GM19240 (cell line): ENCODE data around the gene CHST9.
A peak's percentile ranks its signal among the peaks of the same experiment; 100 is the strongest.
"Not testable (repeated sequence)": the region's sequence is repeated elsewhere in the genome, so short reads cannot be mapped to it uniquely, and the experiment has no call there.

ENCODE experiments used
- DNase-seq: peaks from one replicate; pipeline ENCODE4 v3.0.0; 2011; ENCODE audit warnings: low spot score; ENCODE audit not compliant: insufficient read length

The CHST9 gene

GRCh38 chr18:27007880-27008279, 177.2 kb downstream of the CHST9 start:
- no peak for DNase-seq

GRCh38 chr18:27005589-27005988, 179.5 kb downstream of the CHST9 start:
- DNase-seq, result no peak

GRCh38 chr18:27004056-27004829, 180.9 kb downstream of the CHST9 start:
- no peak for DNase-seq

- DNase-seq, result no peak
Measured at GRCh38 chr18:26999797-27000196, 185.3 kb downstream of the CHST9 start.

GRCh38 chr18:26993568-26993967, 191.5 kb downstream of the CHST9 start:
- DNase-seq, result no peak

- no peak for DNase-seq
Measured at GRCh38 chr18:26992926-26993325, 192.2 kb downstream of the CHST9 start.

GRCh38 chr18:26989842-26990241, 195.3 kb downstream of the CHST9 start:
- DNase-seq, result no peak

- no peak for DNase-seq
Measured at GRCh38 chr18:26981360-26982082, 203.6 kb downstream of the CHST9 start.

- peak; percentile 46 for DNase-seq
Measured at GRCh38 chr18:26978812-26979341, 206.2 kb downstream of the CHST9 start.

GRCh38 chr18:26977781-26978180, 207.3 kb downstream of the CHST9 start:
- DNase-seq, result no peak

- DNase-seq, result no peak
Measured at GRCh38 chr18:26976206-26976605, 208.9 kb downstream of the CHST9 start.

- DNase-seq, result not testable (repeated sequence)
Measured at GRCh38 chr18:26972549-26972948, 212.6 kb downstream of the CHST9 start.

GRCh38 chr18:26971409-26971808, 213.7 kb downstream of the CHST9 start:
- no peak for DNase-seq

- DNase-seq, result no peak
Measured at GRCh38 chr18:26970637-26971036, 214.5 kb downstream of the CHST9 start.

GRCh38 chr18:26965206-26965605, 219.9 kb downstream of the CHST9 start:
- DNase-seq, result no peak

- no peak for DNase-seq
Measured at GRCh38 chr18:26963292-26963691, 221.8 kb downstream of the CHST9 start.

GRCh38 chr18:26961839-26962238, 223.3 kb downstream of the CHST9 start:
- DNase-seq, result no peak

GRCh38 chr18:26960911-26961310, 224.2 kb downstream of the CHST9 start:
- no peak for DNase-seq

GRCh38 chr18:26956863-26957262, 228.2 kb downstream of the CHST9 start:
- no peak for DNase-seq

- no peak for DNase-seq
Measured at GRCh38 chr18:26948703-26949102, 236.4 kb downstream of the CHST9 start.

GRCh38 chr18:26943906-26944305, 241.2 kb downstream of the CHST9 start:
- no peak for DNase-seq

- no peak for DNase-seq
Measured at GRCh38 chr18:26941584-26941983, 243.5 kb downstream of the CHST9 start.
